SK-N-SH treated with all-trans-retinoic acid at 6 μM for 48 hours (cell line): ENCODE results near the gene ITM2C.

Experiments used
- ATAC-seq: fragments of 200-7000 bp; cut with Tn5 transposase; 3 replicates; pipeline ENCODE4 v1.9.1; 2020; ENCODE audit warnings: mild to moderate bottlenecking, moderate library complexity
- BACH2 ChIP-seq: fragments of 250-450 bp; sonication (Bioruptor Pico); IDR thresholded peaks from 2 replicates; pipeline ENCODE4 v1.9.0; 2021; ENCODE audit warnings: mild to moderate bottlenecking, borderline replicate concordance
- CREB5 ChIP-seq: fragments of 250-450 bp; sonication (Bioruptor Pico); IDR thresholded peaks from 2 replicates; pipeline ENCODE4 v1.5.1; 2020; ENCODE audit warnings: low read depth, mild to moderate bottlenecking, moderate library complexity
- CSDC2 ChIP-seq: fragments of 250-450 bp; sonication (Bioruptor Pico); IDR thresholded peaks from 2 replicates; pipeline ENCODE4 v1.5.0; 2020; ENCODE audit warnings: mild to moderate bottlenecking, moderate library complexity
- CSRNP3 ChIP-seq: fragments of 250-450 bp; sonication (Bioruptor Pico); IDR thresholded peaks from 2 replicates; pipeline ENCODE4 v1.5.1; 2021; ENCODE audit warnings: mild to moderate bottlenecking, moderate library complexity
- ISL1 ChIP-seq: fragments of 250-450 bp; sonication (Bioruptor Pico); IDR thresholded peaks from 2 replicates; pipeline ENCODE4 v2.1.2; 2022; ENCODE audit warnings: mild to moderate bottlenecking, moderate library complexity
- PPARA ChIP-seq: fragments of 250-450 bp; sonication (Bioruptor Pico); IDR thresholded peaks from 2 replicates; pipeline ENCODE4 v1.5.0; 2020; ENCODE audit warnings: mild to moderate bottlenecking, borderline replicate concordance
- RARB ChIP-seq: fragments of 250-450 bp; sonication (Bioruptor Pico); IDR thresholded peaks from 2 replicates; pipeline ENCODE4 v1.8.0; 2021; ENCODE audit warnings: mild to moderate bottlenecking, moderate library complexity
- SNAI2 ChIP-seq: fragments of 250-450 bp; sonication (Bioruptor Pico); IDR thresholded peaks from 2 replicates; pipeline ENCODE4 v1.5.0; 2020; ENCODE audit warnings: mild to moderate bottlenecking, moderate library complexity
- TCF4 ChIP-seq: fragments of 250-450 bp; sonication (Bioruptor Pico); IDR thresholded peaks from 2 replicates; pipeline ENCODE4 v1.8.0; 2021; ENCODE audit warnings: mild to moderate bottlenecking, moderate library complexity, borderline replicate concordance
- TOX ChIP-seq: fragments of 250-450 bp; sonication (Bioruptor Pico); IDR thresholded peaks from 2 replicates; pipeline ENCODE4 v1.8.0; 2021; ENCODE audit warnings: mild to moderate bottlenecking, moderate library complexity, borderline replicate concordance
- TSHZ2 ChIP-seq: fragments of 250-450 bp; sonication (Bioruptor Pico); IDR thresholded peaks from 2 replicates; pipeline ENCODE4 v1.5.0; 2020; ENCODE audit warnings: mild to moderate bottlenecking, moderate library complexity
- ZC3H10 ChIP-seq: fragments of 250-450 bp; sonication (Bioruptor Pico); IDR thresholded peaks from 2 replicates; pipeline ENCODE4 v1.5.1; 2021; ENCODE audit warnings: mild to moderate bottlenecking, moderate library complexity
- ZFP3 ChIP-seq: fragments of 250-450 bp; sonication (Bioruptor Pico); IDR thresholded peaks from 2 replicates; pipeline ENCODE4 v1.5.0; 2020; ENCODE audit warnings: mild to moderate bottlenecking, moderate library complexity
- ZFP30 ChIP-seq: fragments of 450-650 bp; formaldehyde crosslinking; IDR thresholded peaks from 2 replicates; pipeline ENCODE4 v1.5.0; 2022; ENCODE audit warnings: mild to moderate bottlenecking, moderate library complexity
- ZNF565 ChIP-seq: fragments of 450-650 bp; formaldehyde crosslinking; conservative IDR thresholded peaks from 2 replicates; pipeline ENCODE4 v1.5.0; 2020; ENCODE audit warnings: low read depth, mild to moderate bottlenecking, moderate library complexity
- ZNF70 ChIP-seq: fragments of 450-650 bp; formaldehyde crosslinking; IDR thresholded peaks from 2 replicates; pipeline ENCODE4 v1.5.0; 2020; ENCODE audit warnings: mild to moderate bottlenecking, moderate library complexity
- TF ChIP-seq, protein P1 (sequence below): fragments of 250-450 bp; sonication (Bioruptor Pico); IDR thresholded peaks from 2 replicates; pipeline ENCODE4 v1.8.0; 2021; ENCODE audit warnings: low read depth, mild to moderate bottlenecking, moderate library complexity, borderline replicate concordance
- TF ChIP-seq, protein P2 (sequence below): fragments of 250-450 bp; sonication (Bioruptor Pico); IDR thresholded peaks from 2 replicates; pipeline ENCODE4 v1.8.0; 2020; ENCODE audit warnings: mild to moderate bottlenecking, moderate library complexity, borderline replicate concordance

The ITM2C gene

DNA sequence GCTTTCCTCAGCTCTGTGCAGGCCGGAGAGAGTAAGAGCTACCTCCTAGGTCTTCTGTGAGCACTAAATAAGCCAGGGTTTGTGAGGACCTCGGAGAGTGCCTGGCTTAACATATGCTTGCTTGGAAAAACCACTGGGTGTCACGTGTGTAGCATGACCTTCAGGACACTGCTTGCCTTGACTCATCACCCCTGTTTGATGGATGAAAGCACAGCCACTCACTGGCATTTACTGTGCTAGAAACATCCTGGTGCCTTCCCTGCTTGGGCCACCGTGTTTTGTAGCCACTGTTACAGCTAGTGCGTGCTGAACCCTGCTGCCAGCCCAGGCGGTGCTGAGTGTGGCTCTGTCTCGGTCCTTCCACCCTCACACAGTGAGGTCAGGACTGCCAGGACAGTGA is 34.8 kb upstream of the ITM2C start (continued):
- no peak for TF ChIP-seq TSHZ2 (CRISPR knock-in tag)
- no peak for TF ChIP-seq TOX (CRISPR knock-in tag)
- TF ChIP-seq TCF4 (CRISPR knock-in tag): no peak
- no peak for TF ChIP-seq CSRNP3 (CRISPR knock-in tag)
- TF ChIP-seq, all 23 proteins: peak for 0

- TF ChIP-seq SNAI2: no peak
- TF ChIP-seq ZFP30 (CRISPR knock-in tag): no peak
- no peak for TF ChIP-seq TSHZ2 (CRISPR knock-in tag)
- TF ChIP-seq ZFP3 (CRISPR knock-in tag): no peak
- no peak for TF ChIP-seq BACH2 (CRISPR knock-in tag)
- no peak for TF ChIP-seq CSDC2 (CRISPR knock-in tag)
- TF ChIP-seq ZNF565 (CRISPR knock-in tag): no peak
- no peak for TF ChIP-seq ZNF70 (CRISPR knock-in tag)
- TF ChIP-seq ZC3H10: no peak
- no peak for TF ChIP-seq CREB5
- TF ChIP-seq TOX (CRISPR knock-in tag): no peak
- ATAC-seq: no peak
Observed at GRCh38 chr2:230830428-230830827, 34.3 kb upstream of the ITM2C start.

DNA sequence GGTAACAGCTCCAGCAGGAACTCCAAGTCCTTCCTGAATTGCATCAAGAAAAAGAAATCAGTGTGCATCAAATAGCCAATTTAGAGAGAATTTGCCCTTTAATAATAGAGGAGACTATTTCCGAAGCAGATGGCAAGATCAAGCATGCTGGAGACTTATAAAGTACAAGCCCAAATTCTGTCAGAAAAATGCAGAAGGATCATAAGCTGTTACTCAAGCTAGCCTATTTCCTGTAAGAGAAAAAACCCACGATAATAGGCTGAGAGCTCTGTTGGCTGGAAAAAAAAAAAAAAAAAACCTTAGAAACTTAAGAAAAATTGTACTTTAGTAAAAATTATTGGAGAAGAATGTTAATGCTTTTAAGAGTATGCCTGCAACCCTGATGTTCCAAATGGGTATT is 24.4 kb upstream of the ITM2C start:
- TF ChIP-seq SNAI2 (no peak), RARB (CRISPR knock-in tag) (no peak), ZNF70 (CRISPR knock-in tag) (no peak), ISL1 (no peak), CREB5 (no peak), PPARA (no peak), BACH2 (CRISPR knock-in tag) (no peak)
- TF ChIP-seq, protein P1, sequence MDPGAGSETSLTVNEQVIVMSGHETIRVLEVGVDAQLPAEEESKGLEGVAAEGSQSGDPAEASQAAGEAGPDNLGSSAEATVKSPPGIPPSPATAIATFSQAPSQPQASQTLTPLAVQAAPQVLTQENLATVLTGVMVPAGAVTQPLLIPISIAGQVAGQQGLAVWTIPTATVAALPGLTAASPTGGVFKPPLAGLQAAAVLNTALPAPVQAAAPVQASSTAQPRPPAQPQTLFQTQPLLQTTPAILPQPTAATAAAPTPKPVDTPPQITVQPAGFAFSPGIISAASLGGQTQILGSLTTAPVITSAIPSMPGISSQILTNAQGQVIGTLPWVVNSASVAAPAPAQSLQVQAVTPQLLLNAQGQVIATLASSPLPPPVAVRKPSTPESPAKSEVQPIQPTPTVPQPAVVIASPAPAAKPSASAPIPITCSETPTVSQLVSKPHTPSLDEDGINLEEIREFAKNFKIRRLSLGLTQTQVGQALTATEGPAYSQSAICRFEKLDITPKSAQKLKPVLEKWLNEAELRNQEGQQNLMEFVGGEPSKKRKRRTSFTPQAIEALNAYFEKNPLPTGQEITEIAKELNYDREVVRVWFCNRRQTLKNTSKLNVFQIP (CRISPR knock-in tag): no peak
- TF ChIP-seq, protein P2, sequence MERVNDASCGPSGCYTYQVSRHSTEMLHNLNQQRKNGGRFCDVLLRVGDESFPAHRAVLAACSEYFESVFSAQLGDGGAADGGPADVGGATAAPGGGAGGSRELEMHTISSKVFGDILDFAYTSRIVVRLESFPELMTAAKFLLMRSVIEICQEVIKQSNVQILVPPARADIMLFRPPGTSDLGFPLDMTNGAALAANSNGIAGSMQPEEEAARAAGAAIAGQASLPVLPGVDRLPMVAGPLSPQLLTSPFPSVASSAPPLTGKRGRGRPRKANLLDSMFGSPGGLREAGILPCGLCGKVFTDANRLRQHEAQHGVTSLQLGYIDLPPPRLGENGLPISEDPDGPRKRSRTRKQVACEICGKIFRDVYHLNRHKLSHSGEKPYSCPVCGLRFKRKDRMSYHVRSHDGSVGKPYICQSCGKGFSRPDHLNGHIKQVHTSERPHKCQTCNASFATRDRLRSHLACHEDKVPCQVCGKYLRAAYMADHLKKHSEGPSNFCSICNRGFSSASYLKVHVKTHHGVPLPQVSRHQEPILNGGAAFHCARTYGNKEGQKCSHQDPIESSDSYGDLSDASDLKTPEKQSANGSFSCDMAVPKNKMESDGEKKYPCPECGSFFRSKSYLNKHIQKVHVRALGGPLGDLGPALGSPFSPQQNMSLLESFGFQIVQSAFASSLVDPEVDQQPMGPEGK (CRISPR knock-in tag): no peak
- ATAC-seq: no peak
